Upper lobe of right lung (tissue), 1 donor: ENCODE measurements around the gene PPP5C. TPM values are rescaled to one million over a fixed set of nuclear protein-coding genes. Genes with fewer than 3 reads are reported as not detected.

Source experiments
- ATAC-seq: fragments of 200-7000 bp; cut with Tn5 transposase; one replicate; pipeline ENCODE4 v1.9.1; 2020; ENCODE audit warnings: mild to moderate bottlenecking, moderate library complexity
- DNase-seq: peaks from one replicate; pipeline ENCODE4 v3.0.0-alpha.2; 2020
- H3K27ac ChIP-seq: fragments of 200-600 bp; one replicate; pipeline ENCODE4 v1.8.0; 2022
- H3K27me3 ChIP-seq: fragments of 200-600 bp; one replicate; pipeline ENCODE4 v1.8.0; 2022; ENCODE audit warnings: mild to moderate bottlenecking
- H3K36me3 ChIP-seq: fragments of 200-600 bp; one replicate; pipeline ENCODE4 v1.8.0; 2022
- H3K4me1 ChIP-seq: fragments of 200-600 bp; one replicate; pipeline ENCODE4 v1.8.0; 2022
- H3K4me3 ChIP-seq: fragments of 200-600 bp; one replicate; pipeline ENCODE4 v1.8.0; 2022; ENCODE audit warnings: mild to moderate bottlenecking
- H3K9me3 ChIP-seq: fragments of 200-600 bp; one replicate; pipeline ENCODE4 v1.8.0; 2022
- intact Hi-C: fragments of 100-400 bp; cut with DNase I; formaldehyde crosslinking; loops from one replicate; pipeline ENCODE4 v1.11.0; 2022
- total RNA-seq: library from RNA; stranded (reverse); fragmentation: NEBNext Ultra II Directional; extraction: Animal tissue kit (Norgen Biotek cat#: 25700); gene quantifications from one replicate; pipeline ENCODE4 v1.2.1, GENCODE V29; 2021
- TF ChIP-seq, protein P1 (sequence below): fragments of 200-600 bp; IDR thresholded peaks from one replicate; pipeline ENCODE4 v1.8.0; 2022; ENCODE audit warnings: antibody characterized with exemption
- donor health status: DM: no; HTN: yes; CAD: no; lungs with severe emphysema.

Gene PPP5C
- total RNA-seq, 1 donor from 2014 or later = 50.0 TPM

DNA sequence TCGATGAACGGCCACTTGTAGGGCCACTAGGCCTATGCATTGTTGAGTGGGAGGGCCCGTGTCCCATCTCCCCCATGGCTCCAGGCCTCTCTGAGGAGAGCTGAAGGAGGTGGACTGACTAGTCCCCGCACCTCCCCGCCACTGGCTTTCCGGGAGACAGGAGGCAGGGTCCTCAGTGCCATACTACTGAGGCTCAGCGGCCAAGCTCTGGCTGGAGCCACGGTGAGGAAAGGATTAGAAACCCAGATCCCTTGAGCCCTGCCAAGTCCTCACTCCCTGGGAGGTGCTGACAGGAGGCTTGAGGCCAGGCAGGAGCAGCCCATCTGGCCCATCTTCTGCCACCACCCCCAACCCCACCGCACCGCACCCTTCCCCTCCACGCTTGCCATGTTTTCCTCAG is 37.5 kb downstream of the PPP5C start:
- TF ChIP-seq, protein P1, sequence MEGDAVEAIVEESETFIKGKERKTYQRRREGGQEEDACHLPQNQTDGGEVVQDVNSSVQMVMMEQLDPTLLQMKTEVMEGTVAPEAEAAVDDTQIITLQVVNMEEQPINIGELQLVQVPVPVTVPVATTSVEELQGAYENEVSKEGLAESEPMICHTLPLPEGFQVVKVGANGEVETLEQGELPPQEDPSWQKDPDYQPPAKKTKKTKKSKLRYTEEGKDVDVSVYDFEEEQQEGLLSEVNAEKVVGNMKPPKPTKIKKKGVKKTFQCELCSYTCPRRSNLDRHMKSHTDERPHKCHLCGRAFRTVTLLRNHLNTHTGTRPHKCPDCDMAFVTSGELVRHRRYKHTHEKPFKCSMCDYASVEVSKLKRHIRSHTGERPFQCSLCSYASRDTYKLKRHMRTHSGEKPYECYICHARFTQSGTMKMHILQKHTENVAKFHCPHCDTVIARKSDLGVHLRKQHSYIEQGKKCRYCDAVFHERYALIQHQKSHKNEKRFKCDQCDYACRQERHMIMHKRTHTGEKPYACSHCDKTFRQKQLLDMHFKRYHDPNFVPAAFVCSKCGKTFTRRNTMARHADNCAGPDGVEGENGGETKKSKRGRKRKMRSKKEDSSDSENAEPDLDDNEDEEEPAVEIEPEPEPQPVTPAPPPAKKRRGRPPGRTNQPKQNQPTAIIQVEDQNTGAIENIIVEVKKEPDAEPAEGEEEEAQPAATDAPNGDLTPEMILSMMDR = no peak
- H3K36me3 ChIP-seq = peaks cover 60% of the 10 kb centered on the region
- no peaks in the 10 kb centered on the region for H3K4me1 ChIP-seq
- H3K27me3 ChIP-seq = no peaks in the 10 kb centered on the region
- intact Hi-C loops = no loop called here
- H3K4me3 ChIP-seq = no peak overlapping the region
- H3K27ac ChIP-seq = no peak overlapping the region
- no peak for ATAC-seq
- no peaks in the 10 kb centered on the region for H3K9me3 ChIP-seq
- peak; percentile 30 for DNase-seq

DNA sequence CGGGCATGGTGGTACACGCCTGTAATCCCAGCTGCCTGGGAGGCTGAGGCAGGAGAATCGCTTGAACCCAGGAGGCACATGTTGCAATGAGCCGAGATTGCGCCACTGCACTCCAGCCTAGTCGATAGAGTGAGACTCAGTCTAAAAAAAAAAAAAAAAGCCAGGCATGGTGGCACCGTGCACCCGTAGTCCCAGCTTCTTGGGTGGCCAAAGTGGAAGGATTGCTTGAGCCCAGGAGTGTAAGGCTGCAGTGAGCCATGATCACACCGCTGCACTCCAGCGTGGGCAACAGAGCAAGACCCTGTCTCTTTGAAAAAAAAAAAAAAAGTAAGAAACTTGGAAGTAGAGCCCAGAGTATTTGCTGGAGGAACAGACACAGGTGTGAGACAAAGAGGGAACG is 38.7 kb downstream of the PPP5C start:
- DNase-seq = peak; percentile 51

DNA sequence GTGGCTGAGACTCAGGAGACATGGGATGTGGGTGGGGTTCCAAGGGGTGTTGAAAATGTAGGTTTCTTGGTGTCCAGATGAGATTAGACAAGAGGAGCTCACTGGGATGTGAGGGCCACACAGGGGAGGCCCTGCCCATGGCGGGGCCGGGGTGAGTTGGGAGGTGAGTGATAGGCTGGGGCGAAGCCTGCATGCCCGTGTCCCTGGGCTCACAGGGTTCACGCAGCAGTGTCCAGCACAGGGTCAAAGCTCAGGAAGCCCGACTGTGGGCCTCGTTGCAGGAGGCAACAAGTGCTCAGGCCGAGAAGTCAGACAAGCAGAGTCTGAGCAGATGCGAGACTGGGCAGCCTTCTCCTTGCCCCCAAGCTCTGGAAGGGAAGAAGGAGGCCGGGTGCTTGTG is 39.3 kb downstream of the PPP5C start:
- intact Hi-C loops = no loop called here
- DNase-seq (peak; percentile 52), ATAC-seq (no peak)
- no peak overlapping the region for H3K27ac ChIP-seq
- no peaks in the 10 kb centered on the region for H3K4me1 ChIP-seq
- no peaks in the 10 kb centered on the region for H3K9me3 ChIP-seq
- H3K27me3 ChIP-seq = no peaks in the 10 kb centered on the region
- H3K36me3 ChIP-seq = peaks cover 71% of the 10 kb centered on the region
- no peak overlapping the region for H3K4me3 ChIP-seq
- TF ChIP-seq, protein P1 = no peak

More for the DNA sequence above, 38.7 kb downstream of the PPP5C start:
- Histone ChIP-seq H3K27me3 (no peaks in the 10 kb centered on the region), H3K27ac (no peak overlapping the region), H3K36me3 (peaks cover 67% of the 10 kb centered on the region), H3K9me3 (no peaks in the 10 kb centered on the region), H3K4me1 (no peaks in the 10 kb centered on the region), H3K4me3 (no peak overlapping the region)
- intact Hi-C loops = no loop called here
- no peak for ATAC-seq
- TF ChIP-seq, protein P1 = no peak

DNA sequence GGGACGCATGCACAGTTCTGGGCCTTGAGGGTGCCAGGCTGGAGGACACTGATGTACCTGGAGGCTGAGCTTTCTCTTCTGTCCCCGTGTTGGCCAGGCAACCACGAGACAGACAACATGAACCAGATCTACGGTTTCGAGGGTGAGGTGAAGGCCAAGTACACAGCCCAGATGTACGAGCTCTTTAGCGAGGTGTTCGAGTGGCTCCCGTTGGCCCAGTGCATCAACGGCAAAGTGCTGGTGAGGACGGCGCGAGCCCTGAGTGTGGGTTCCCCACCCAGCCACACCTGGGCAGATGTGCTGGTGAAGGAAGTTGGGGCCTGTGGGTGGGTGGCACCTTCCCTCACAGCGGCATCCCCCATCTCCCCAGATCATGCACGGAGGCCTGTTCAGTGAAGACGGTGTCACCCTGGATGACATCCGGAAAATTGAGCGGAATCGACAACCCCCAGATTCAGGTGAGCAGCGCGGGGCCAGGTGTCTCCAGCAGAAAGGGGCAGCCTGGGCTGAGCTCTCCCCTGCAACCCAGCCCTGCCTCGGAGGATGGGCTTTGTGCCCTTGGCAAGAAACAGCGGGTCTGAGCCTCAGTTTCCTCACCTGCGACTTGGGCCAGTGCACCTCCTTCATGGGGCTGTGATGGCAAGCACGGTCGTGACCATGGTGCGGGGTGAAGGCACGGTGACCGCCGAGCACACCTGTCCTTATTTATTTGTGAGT is 40.3 kb downstream of the PPP5C start:
- no peaks in the 10 kb centered on the region for H3K9me3 ChIP-seq
- peaks cover under 1% of the 10 kb centered on the region for H3K4me1 ChIP-seq
- H3K36me3 ChIP-seq = peaks cover 67% of the 10 kb centered on the region
- DNase-seq (peak; percentile 46), ATAC-seq (no peak)
- no peak overlapping the region for H3K4me3 ChIP-seq
- intact Hi-C loops = no loop called here
- TF ChIP-seq, protein P1 = no peak
- H3K27ac ChIP-seq = no peak overlapping the region
- no peaks in the 10 kb centered on the region for H3K27me3 ChIP-seq

DNA sequence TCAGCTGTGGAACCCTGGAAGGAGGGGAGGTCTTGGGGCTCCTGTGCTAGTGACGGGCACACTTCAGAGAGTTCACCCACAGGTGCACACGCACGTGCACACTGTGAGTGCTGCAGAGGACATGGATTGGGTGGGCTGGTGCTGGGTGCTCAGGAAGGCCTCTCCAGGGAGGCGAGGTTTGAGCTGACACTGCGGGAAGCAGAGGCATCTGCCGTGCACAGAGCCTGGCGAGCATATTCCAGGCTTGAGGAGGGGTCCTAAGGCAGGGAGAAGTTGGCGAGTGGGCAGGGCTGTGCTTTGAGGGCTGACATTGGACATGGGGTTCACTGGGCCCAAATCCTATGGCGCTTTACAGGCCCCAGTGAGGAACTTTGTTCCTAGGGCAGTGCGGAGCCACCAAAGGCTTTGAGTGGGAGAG is 40.8 kb downstream of the PPP5C start:
- intact Hi-C loops = no loop called here
- Histone ChIP-seq H3K4me1 (peaks cover 6% of the 10 kb centered on the region), H3K36me3 (peaks cover 62% of the 10 kb centered on the region), H3K9me3 (no peaks in the 10 kb centered on the region), H3K27ac (no peak overlapping the region), H3K27me3 (no peaks in the 10 kb centered on the region), H3K4me3 (no peak overlapping the region)
- ATAC-seq (no peak), DNase-seq (no peak)
- TF ChIP-seq, protein P1 = no peak
